Peyer's patch (tissue), 4 donors: ENCODE measurements around the gene TNS4.

Experiments used
- CTCF ChIP-seq, 6 experiments: fragments of 450-650 bp in 4 of 6; fragments of 200-600 bp in 2 of 6; sonication (generic) in 1 of 6; IDR thresholded peaks; one replicate each; pipeline ENCODE4 v1.5.1; 2017 to 2019; ENCODE audit warnings: antibody characterized with exemption in 6 of 6, mild to moderate bottlenecking in 3 of 6, moderate library complexity in 1 of 6
- POLR2A ChIP-seq, 2 donors: fragments of 450-650 bp; IDR thresholded peaks; one replicate each; pipeline ENCODE4 v1.5.1; 2017; ENCODE audit warnings: antibody characterized with exemption in 2 of 2, mild to moderate bottlenecking in 2 of 2, moderate library complexity in 2 of 2

GRCh38 chr17:40447806-40448205 lies 53.6 kb downstream of the TNS4 start:
- TF ChIP-seq CTCF (IDR thresholded peaks at IDR 0.05) = no peak
- TF ChIP-seq POLR2A (IDR thresholded peaks at IDR 0.05) = no peak
